ENCODE measurements around the gene ARL8B.
A peak's percentile ranks its signal among the peaks of the same experiment; 100 is the strongest.

ARL8B gene

GRCh38 chr3:5133239-5134018 lies 11.3 kb downstream of the ARL8B start:
- Histone ChIP-seq H3K4me1 (peaks cover 50% of the 10 kb centered on the region), H3K9me3 (no peaks in the 10 kb centered on the region), H4K20me1 (peaks cover 99% of the 10 kb centered on the region), H3K4me3 (no peak overlapping the region), H3K4me2 (0 out of 2 replicates have a peak overlapping the region, but pooled peaks have one; percentile 9), H3K9ac (no peak overlapping the region; the same call in 1 of the 2 replicates), H3K27ac (no peak overlapping the region), H3K36me3 (peaks cover 28% of the 10 kb centered on the region), H3K27me3 (no peaks in the 10 kb centered on the region)
- TF ChIP-seq Cebpa-rat (IDR thresholded peaks at IDR 0.05): no peak

GRCh38 chr3:5134019-5134391 lies 11.9 kb downstream of the ARL8B start:
- peaks cover 26% of the 10 kb centered on the region for H3K36me3 ChIP-seq
- H3K27ac ChIP-seq: no peak overlapping the region
- TF ChIP-seq Cebpa-rat (IDR thresholded peaks at IDR 0.05): no peak

DNA sequence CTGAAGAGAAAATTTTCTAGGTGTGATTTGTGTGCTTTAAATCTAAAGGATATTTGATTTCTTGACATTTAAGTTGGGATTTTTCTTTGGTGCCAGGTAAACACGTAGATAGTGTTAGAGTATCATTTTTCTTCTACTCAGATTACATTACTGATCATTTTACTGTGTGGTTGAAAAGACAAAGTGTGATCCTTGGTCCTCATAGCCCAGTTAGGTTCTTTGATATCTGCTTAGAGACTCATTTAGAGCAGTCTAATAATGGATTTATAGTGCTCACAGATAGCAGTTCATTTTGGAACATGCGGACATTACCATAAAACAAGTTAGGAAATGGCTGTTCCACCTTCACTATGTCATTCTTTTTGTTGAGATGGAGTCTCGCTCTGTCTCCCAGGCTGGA lies 12.4 kb downstream of the ARL8B start:
- Histone ChIP-seq H3K9me3 (no peaks in the 10 kb centered on the region), H3K4me3 (no peak overlapping the region), H3K9ac (no peak overlapping the region), H3K36me3 (peaks cover 23% of the 10 kb centered on the region), H3K4me1 (peaks cover 60% of the 10 kb centered on the region), H4K20me1 (peaks cover 98% of the 10 kb centered on the region), H3K27me3 (no peaks in the 10 kb centered on the region), H3K4me2 (no peak overlapping the region), H3K27ac (no peak overlapping the region; the same call in 1 of the 2 replicates)
- TF ChIP-seq Cebpa-rat (IDR thresholded peaks at IDR 0.05): no peak

More at GRCh38 chr3:5134019-5134391, 11.9 kb downstream of the ARL8B start:
- Histone ChIP-seq H3K9ac (no peak overlapping the region), H3K27me3 (no peaks in the 10 kb centered on the region), H3K4me2 (0 out of 2 replicates have a peak overlapping the region, but pooled peaks have one; percentile 9), H3K9me3 (no peaks in the 10 kb centered on the region), H3K4me1 (peaks cover 55% of the 10 kb centered on the region), H4K20me1 (peaks cover 99% of the 10 kb centered on the region), H3K4me3 (no peak overlapping the region)

DNA sequence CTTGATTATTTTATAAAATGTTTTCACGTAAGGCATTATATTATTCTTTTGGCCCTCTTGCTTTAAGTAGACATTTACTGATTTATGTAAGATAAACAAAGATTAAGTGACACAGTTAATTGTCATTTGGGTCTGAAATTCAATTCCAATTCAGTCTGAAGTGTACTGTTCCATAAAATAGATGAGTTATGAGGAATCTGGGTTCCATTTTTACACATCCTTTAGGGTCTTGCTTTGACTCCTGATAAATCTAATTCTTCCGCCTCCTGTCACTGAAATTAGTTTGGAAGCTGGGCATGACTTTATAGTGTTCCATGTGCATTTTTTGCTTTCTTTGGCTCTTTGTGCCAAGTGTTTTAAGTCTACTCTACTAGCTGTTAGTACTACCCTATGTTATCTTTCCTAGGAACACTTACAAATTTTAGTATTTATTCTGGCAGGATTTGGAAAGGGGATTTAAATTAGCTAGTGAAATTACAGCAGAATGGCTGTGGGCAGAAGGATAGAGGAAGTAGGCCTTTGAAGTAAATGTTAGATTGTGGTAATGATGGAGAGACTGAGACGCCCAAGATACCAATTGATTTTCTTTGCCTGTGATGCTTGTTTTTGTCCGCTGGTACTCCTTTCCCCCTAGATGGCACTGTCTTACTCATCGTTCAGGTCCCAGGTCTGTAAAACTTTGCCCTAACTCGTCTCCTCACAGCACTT lies 14.3 kb downstream of the ARL8B start:
- Histone ChIP-seq H3K36me3 (peaks cover 20% of the 10 kb centered on the region), H3K4me3 (no peak overlapping the region), H3K4me2 (peak overlapping the region; percentile 76), H3K4me1 (peaks cover 76% of the 10 kb centered on the region), H3K27ac (peak overlapping the region; percentile 63; the same call in 1 of the 2 replicates), H3K9ac (no peak overlapping the region; the same call in 1 of the 2 replicates), H3K27me3 (no peaks in the 10 kb centered on the region), H3K9me3 (peaks cover 9% of the 10 kb centered on the region), H4K20me1 (peaks cover 93% of the 10 kb centered on the region)
- no peak for TF ChIP-seq Cebpa-rat (IDR thresholded peaks at IDR 0.05)

DNA sequence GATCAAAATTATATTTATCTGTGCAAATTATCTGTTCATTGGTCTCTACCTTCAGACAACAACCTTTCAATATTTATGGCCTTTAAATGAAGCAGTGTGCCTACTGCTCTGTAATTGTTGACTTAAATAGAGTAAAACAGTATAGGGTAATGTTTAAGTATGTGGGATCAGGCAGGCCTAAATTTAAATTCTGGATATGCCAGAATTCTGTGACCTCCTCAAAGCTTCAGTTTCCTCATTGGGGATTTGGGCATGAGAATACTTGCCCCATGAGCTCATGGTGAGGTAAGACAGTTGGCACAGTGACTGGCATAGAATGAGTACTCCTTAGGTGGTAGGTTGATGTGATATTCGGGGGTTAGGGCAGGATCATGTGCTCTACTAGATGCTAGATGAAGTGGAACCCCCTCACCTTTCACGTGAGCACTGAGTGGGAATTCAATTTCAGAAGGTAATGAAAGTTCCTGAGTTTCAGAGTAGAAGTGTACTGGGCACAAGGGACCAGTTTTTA lies 14.9 kb downstream of the ARL8B start:
- Histone ChIP-seq H3K4me1 (peaks cover 76% of the 10 kb centered on the region), H3K27ac (peak overlapping the region; percentile 63), H3K4me3 (no peak overlapping the region), H3K9ac (no peak overlapping the region; the same call in 1 of the 2 replicates), H4K20me1 (peaks cover 90% of the 10 kb centered on the region), H3K4me2 (peak overlapping the region; percentile 76), H3K27me3 (no peaks in the 10 kb centered on the region), H3K36me3 (peaks cover 24% of the 10 kb centered on the region), H3K9me3 (peaks cover 15% of the 10 kb centered on the region)
- TF ChIP-seq Cebpa-rat (IDR thresholded peaks at IDR 0.05): no peak

- H3K9ac ChIP-seq: no peak overlapping the region
These were observed 16.3 kb downstream of the ARL8B start for GRCh38 chr3:5138214-5138981.

GRCh38 chr3:5140230-5140621 lies 18.1 kb downstream of the ARL8B start:
- H4K20me1 ChIP-seq: peaks cover 85% of the 10 kb centered on the region
- H3K9me3 ChIP-seq: peaks cover 26% of the 10 kb centered on the region
- H3K4me2 ChIP-seq: peak overlapping the region; percentile 21
- H3K27me3 ChIP-seq: no peaks in the 10 kb centered on the region
- H3K9ac ChIP-seq: no peak overlapping the region
- H3K4me3 ChIP-seq: no peak overlapping the region
- peaks cover 33% of the 10 kb centered on the region for H3K36me3 ChIP-seq
- no peak for TF ChIP-seq Cebpa-rat (IDR thresholded peaks at IDR 0.05)
- no peak overlapping the region for H3K27ac ChIP-seq
- H3K4me1 ChIP-seq: peaks cover 75% of the 10 kb centered on the region

More at GRCh38 chr3:5138214-5138981, 16.3 kb downstream of the ARL8B start:
- H3K4me3 ChIP-seq: no peak overlapping the region
- no peak for TF ChIP-seq Cebpa-rat (IDR thresholded peaks at IDR 0.05)
- H3K9me3 ChIP-seq: peaks cover 26% of the 10 kb centered on the region
- H3K27ac ChIP-seq: no peak overlapping the region
- peaks cover 87% of the 10 kb centered on the region for H4K20me1 ChIP-seq
- H3K4me2 ChIP-seq: peak overlapping the region; percentile 21; the same call in 1 of the 2 replicates
- H3K4me1 ChIP-seq: peaks cover 72% of the 10 kb centered on the region
- H3K36me3 ChIP-seq: peaks cover 31% of the 10 kb centered on the region
- no peaks in the 10 kb centered on the region for H3K27me3 ChIP-seq

GRCh38 chr3:5140839-5141238 lies 18.7 kb downstream of the ARL8B start:
- no peak overlapping the region for H3K4me2 ChIP-seq
- H3K4me3 ChIP-seq: no peak overlapping the region
- H4K20me1 ChIP-seq: peaks cover 84% of the 10 kb centered on the region
- H3K27me3 ChIP-seq: no peaks in the 10 kb centered on the region
- peaks cover 33% of the 10 kb centered on the region for H3K36me3 ChIP-seq
- no peak overlapping the region for H3K27ac ChIP-seq
- TF ChIP-seq Cebpa-rat (IDR thresholded peaks at IDR 0.05): no peak
- H3K9ac ChIP-seq: no peak overlapping the region
- H3K9me3 ChIP-seq: peaks cover 26% of the 10 kb centered on the region
- peaks cover 76% of the 10 kb centered on the region for H3K4me1 ChIP-seq

- Histone ChIP-seq H3K4me2 (no peak overlapping the region), H3K4me1 (peaks cover 67% of the 10 kb centered on the region), H3K4me3 (no peak overlapping the region), H3K9me3 (peaks cover 29% of the 10 kb centered on the region), H4K20me1 (peaks cover 81% of the 10 kb centered on the region), H3K27ac (no peak overlapping the region), H3K27me3 (no peaks in the 10 kb centered on the region), H3K36me3 (peaks cover 36% of the 10 kb centered on the region), H3K9ac (no peak overlapping the region)
- TF ChIP-seq Cebpa-rat (IDR thresholded peaks at IDR 0.05): no peak
These were observed 19.7 kb downstream of the ARL8B start for GRCh38 chr3:5141760-5142159.

All from BLaER1 (cell line).